Measurements from ENCODE around the gene AFF2.
"Not testable (repeated sequence)": the region's sequence is repeated elsewhere in the genome, so short reads cannot be mapped to it uniquely, and the experiment has no call there.

Gene AFF2

DNA sequence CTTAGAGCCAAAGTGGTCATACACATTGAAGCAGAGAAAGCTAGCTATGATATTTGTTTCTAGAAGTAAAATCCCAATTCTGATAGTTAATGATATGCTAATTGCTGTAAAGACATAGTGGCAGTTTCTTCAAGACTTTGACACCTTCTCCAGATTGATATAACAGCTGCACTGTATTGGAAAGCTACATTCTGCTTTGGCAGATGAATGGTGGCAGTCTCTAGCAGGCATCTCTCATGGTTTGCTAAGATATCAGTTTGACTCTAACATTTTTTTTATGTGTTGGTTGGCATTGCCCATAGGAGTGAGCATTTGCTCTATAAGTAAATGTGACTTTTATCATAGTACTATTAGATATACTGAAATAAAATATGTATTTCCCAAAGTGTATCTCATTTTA lies 128.2 kb downstream of the AFF2 start:
- FAIRE-seq, result no peak

GRCh38 chrX:148629434-148629833 lies 129.0 kb downstream of the AFF2 start:
- FAIRE-seq, result no peak
- no peak for DNase-seq (ENCODE audit: insufficient read length, low spot score)

More for the DNA sequence above, 128.2 kb downstream of the AFF2 start:
- no peak for DNase-seq (ENCODE audit: insufficient read length, low spot score)

DNA sequence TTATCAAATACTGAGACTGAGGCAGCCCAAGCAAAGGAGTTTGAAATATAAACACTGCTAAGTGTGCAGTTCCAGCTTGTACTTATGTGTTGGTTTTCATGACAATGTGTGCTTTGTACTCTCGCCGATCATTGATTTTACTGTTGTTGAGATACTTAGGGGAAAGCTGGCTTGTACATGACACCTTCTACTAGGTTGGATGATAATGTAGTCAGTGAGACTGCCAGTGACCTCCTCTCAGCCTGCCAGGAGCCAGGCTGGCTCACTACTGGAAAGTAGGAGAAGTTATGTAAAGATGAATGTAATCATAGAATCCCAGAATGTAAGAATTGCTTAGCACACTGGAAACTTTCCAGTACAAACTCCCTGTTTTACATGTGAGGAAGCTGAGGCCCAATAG lies 132.0 kb downstream of the AFF2 start:
- DNase-seq (ENCODE audit: insufficient read length, low spot score) (no peak), FAIRE-seq (no peak)

- DNase-seq (ENCODE audit: insufficient read length, low spot score) (no peak), FAIRE-seq (no peak)
These were observed 132.9 kb downstream of the AFF2 start for GRCh38 chrX:148633218-148633908.

- FAIRE-seq, result no peak
- DNase-seq (ENCODE audit: insufficient read length, low spot score), result no peak
These were observed 134.2 kb downstream of the AFF2 start for GRCh38 chrX:148634591-148634990.

- FAIRE-seq (no peak), DNase-seq (ENCODE audit: insufficient read length, low spot score) (no peak)
These were observed 143.0 kb downstream of the AFF2 start for GRCh38 chrX:148643460-148643859.

GRCh38 chrX:148647651-148648050 lies 147.2 kb downstream of the AFF2 start:
- DNase-seq (ENCODE audit: insufficient read length, low spot score) (no peak), FAIRE-seq (no peak)

- FAIRE-seq (no peak), DNase-seq (ENCODE audit: insufficient read length, low spot score) (no peak)
These were observed 148.9 kb downstream of the AFF2 start for GRCh38 chrX:148649145-148649795.

DNA sequence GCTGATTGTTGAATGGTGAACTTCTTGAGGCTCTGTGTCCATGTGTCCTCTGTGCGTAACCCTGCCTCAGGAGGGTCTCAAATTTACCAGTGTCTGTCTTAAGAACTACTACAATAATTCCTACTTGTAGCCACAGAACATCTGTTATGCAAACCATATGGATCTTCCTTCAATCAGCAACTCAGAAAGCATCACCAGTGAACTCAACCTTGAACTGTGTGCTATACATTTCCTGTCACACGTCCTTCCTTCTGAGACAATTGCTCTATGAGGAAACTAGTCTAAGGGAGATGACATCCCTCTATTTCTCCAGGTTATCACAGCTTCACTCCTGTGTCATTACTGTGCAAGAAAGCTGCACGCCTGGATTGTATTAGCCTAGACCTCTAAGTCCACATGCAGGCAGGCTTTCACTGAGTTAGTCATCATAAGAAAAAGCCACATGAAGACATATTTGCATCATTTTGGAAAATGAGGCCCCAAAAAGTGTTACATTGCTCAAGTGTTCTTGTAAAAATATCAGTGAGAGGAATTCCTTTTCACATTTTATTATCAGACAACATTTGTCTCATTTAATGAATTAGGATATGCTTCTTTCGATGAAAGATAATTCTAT lies 157.8 kb downstream of the AFF2 start:
- FAIRE-seq, result no peak
- no peak for DNase-seq (ENCODE audit: insufficient read length, low spot score)

GRCh38 chrX:148659481-148659880 lies 159.1 kb downstream of the AFF2 start:
- DNase-seq (ENCODE audit: insufficient read length, low spot score) (no peak), FAIRE-seq (no peak)

- DNase-seq (ENCODE audit: insufficient read length, low spot score) (no peak), FAIRE-seq (no peak)
These were observed 160.6 kb downstream of the AFF2 start for GRCh38 chrX:148661035-148661434.

DNA sequence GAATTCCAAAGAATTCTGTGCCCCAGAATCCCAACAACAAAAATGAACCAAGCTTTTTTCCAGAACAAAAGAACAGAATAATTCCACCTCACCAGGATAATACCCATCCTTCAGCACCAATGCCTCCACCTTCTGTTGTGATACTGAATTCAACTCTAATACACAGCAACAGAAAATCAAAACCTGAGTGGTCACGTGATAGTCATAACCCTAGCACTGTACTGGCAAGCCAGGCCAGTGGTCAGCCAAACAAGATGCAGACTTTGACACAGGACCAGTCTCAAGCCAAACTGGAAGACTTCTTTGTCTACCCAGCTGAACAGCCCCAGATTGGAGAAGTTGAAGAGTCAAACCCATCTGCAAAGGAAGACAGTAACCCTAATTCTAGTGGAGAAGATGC lies 161.6 kb downstream of the AFF2 start:
- FAIRE-seq, result no peak
- DNase-seq (ENCODE audit: insufficient read length, low spot score), result no peak

DNA sequence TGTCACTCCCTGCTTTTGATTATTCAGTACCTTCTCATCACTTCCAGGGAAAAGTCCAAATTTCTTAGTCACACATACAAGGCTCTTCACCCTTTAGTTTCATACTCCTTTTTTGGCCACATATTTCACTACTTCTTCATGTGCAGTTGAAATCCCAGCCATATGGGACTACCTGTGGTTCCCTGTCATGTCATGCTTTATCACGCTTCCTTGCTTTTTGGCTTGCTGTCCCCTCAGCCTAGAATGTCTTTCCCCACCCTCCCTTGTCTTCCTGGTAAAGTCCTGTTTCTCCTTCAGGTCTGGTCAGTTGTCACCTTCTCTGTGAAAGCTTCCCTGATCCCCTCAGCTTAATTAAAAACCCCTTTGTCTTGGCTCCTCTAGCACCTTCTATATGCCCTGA lies 163.8 kb downstream of the AFF2 start:
- DNase-seq (ENCODE audit: insufficient read length, low spot score) (no peak), FAIRE-seq (no peak)

GRCh38 chrX:148664995-148665394 lies 164.6 kb downstream of the AFF2 start:
- no peak for DNase-seq (ENCODE audit: insufficient read length, low spot score)
- no peak for FAIRE-seq

DNA sequence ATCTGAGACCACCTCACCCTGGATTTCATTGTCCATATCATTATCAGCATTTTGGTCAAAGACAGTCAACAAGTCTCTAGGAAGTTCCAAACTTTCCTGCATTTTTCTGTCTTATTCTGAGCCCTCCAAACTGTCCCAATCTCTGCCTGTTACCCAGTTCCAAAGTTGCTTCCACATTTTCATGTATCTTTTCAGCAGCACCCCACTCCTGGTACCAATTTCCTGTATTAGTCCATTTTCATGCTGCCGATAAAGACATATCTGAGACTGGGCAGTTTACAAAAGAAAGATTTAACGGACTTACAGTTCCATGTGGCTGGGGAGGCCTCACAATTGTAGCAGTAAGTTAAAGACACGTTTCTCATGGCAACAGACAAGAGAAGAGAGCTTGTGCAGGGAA lies 168.8 kb downstream of the AFF2 start:
- DNase-seq (ENCODE audit: insufficient read length, low spot score); FAIRE-seq: not testable (repeated sequence)

DNA sequence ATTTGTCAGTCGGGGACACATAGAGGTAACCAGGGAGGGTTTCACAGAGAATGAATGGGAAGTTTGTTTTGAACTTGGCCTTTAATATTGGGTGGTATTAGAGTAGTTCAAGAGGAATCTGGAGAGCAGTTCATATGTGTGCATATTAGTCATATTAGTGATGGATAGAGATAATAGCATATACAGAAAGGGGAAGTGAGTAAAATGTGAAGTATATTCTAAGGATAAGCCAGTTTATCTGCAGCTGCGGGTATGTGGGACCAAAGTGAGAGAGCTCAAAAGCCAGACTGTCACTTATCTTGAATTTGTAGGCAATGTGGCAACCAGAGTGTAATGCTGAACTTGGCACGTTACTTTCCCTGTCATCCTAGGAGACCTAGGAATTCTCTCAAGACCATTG lies 169.9 kb downstream of the AFF2 start:
- DNase-seq (ENCODE audit: insufficient read length, low spot score) (no peak), FAIRE-seq (no peak)

DNA sequence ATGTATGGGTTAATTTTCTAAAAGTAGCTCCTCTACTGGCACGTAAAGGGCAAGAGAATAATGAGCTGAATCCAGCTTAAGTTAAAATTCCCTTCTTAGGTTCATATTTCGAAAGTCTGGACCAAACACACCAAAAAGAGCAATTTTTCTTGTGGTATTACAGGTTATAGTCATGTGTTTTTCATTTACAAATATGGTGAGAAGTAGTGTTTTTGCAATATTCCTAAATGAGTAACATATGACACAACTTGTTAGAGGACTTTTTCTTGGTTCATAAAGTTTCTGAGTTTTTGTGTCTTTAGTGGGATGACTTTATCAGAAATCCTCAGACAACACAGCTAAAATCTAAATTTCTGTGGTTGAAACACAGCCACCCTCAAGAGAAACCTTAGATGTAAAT lies 172.1 kb downstream of the AFF2 start:
- FAIRE-seq (peak; percentile 64), DNase-seq (ENCODE audit: insufficient read length, low spot score) (no peak)

DNA sequence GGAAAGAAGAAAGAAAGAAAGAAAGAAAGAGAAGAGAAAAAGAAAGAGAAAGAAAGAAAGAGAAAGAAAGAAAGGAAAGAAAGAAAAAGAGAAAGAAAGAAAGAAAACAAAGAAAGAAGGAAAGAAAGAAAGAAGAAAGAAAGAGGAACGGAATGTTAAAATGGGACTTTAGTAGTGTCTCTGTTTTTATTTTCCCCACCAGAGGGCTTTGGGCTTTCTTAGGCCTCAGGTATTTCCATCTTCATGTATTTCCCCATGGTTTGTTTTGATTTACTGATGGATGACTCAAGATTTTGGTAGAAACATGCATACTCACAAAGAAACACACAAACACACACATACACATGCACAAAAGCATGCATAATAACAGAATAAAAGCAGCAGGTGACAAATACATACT lies 181.2 kb downstream of the AFF2 start:
- FAIRE-seq, result no peak
- no peak for DNase-seq (ENCODE audit: insufficient read length, low spot score)

GRCh38 chrX:148682206-148682605 lies 181.8 kb downstream of the AFF2 start:
- FAIRE-seq (no peak), DNase-seq (ENCODE audit: insufficient read length, low spot score) (no peak)

GRCh38 chrX:148691456-148691855 lies 191.0 kb downstream of the AFF2 start:
- FAIRE-seq, result no peak
- DNase-seq (ENCODE audit: insufficient read length, low spot score), result no peak

GRCh38 chrX:148695255-148695654 lies 194.8 kb downstream of the AFF2 start:
- DNase-seq (ENCODE audit: insufficient read length, low spot score) (no peak), FAIRE-seq (no peak)

DNA sequence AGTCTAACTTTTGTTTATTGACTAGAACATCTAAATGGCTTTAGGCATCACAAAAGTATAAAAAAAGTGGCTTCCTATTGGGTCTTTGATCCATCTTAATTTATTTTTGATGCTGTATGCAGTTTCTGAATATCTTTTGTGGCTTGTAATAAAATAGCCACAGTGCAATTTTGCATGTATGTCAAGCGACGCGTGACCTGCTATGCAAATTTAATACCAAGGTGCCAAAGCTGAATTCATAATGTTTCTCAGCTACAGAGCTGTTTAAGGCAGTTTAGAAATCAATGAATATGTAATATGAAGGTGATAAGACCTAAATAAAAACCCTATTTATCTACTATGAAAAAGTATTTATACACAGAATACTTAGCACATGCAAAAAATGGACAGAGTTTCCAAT lies 197.8 kb downstream of the AFF2 start:
- DNase-seq (ENCODE audit: insufficient read length, low spot score) (no peak), FAIRE-seq (no peak)

Measured in GM19239 (cell line).